Bone marrow (tissue), 2 donors: ENCODE measurements around the gene ANTXR2.
"Not testable (repeated sequence)": the region's sequence is repeated elsewhere in the genome, so short reads cannot be mapped to it uniquely, and the experiment has no call there.

ENCODE experiments used
- DNase-seq, 2 donors: peaks; one replicate each; lab custom pipeline; 2025; lab: John Stamatoyannopoulos, UW

The ANTXR2 gene

GRCh38 chr4:79991100-79991499 lies 81.9 kb downstream of the ANTXR2 start:
- not testable (repeated sequence) for DNase-seq

- no peak for DNase-seq
These were observed 85.6 kb downstream of the ANTXR2 start for GRCh38 chr4:79987401-79987800.

- DNase-seq: no peak
These were observed 89.6 kb downstream of the ANTXR2 start for GRCh38 chr4:79983431-79983830.

- no peak for DNase-seq
These were observed 90.3 kb downstream of the ANTXR2 start for GRCh38 chr4:79982601-79983322.

GRCh38 chr4:79980448-79980847 lies 92.6 kb downstream of the ANTXR2 start:
- DNase-seq: no peak

GRCh38 chr4:79979785-79980437 lies 93.1 kb downstream of the ANTXR2 start:
- no peak for DNase-seq

GRCh38 chr4:79977131-79977840 lies 95.7 kb downstream of the ANTXR2 start:
- DNase-seq: no peak

- DNase-seq: no peak
These were observed 108.4 kb downstream of the ANTXR2 start for GRCh38 chr4:79964400-79965211.

- no peak for DNase-seq
These were observed 109.0 kb downstream of the ANTXR2 start for GRCh38 chr4:79964020-79964399.

GRCh38 chr4:79959652-79960051 lies 113.4 kb downstream of the ANTXR2 start:
- no peak for DNase-seq

GRCh38 chr4:79958466-79959264 lies 114.4 kb downstream of the ANTXR2 start:
- no peak for DNase-seq

GRCh38 chr4:79949178-79949577 lies 123.9 kb downstream of the ANTXR2 start:
- DNase-seq: no peak

GRCh38 chr4:79948739-79949138 lies 124.3 kb downstream of the ANTXR2 start:
- DNase-seq: no peak

- no peak for DNase-seq
These were observed 124.8 kb downstream of the ANTXR2 start for GRCh38 chr4:79948261-79948660.

GRCh38 chr4:79947386-79947785 lies 125.6 kb downstream of the ANTXR2 start:
- no peak for DNase-seq

GRCh38 chr4:79935274-79935673 lies 137.8 kb downstream of the ANTXR2 start:
- DNase-seq: no peak

GRCh38 chr4:79934660-79935059 lies 138.4 kb downstream of the ANTXR2 start:
- no peak for DNase-seq

GRCh38 chr4:79927931-79928330 lies 145.1 kb downstream of the ANTXR2 start:
- DNase-seq: no peak

GRCh38 chr4:79923281-79923680 lies 149.7 kb downstream of the ANTXR2 start:
- peak in 1 of 2 donors; percentile 67 for DNase-seq

GRCh38 chr4:79922011-79922410 lies 151.0 kb downstream of the ANTXR2 start:
- no peak for DNase-seq

GRCh38 chr4:79920163-79920853 lies 152.7 kb downstream of the ANTXR2 start:
- DNase-seq: no peak
